ENCODE measurements around the gene PIGU.

DNA sequence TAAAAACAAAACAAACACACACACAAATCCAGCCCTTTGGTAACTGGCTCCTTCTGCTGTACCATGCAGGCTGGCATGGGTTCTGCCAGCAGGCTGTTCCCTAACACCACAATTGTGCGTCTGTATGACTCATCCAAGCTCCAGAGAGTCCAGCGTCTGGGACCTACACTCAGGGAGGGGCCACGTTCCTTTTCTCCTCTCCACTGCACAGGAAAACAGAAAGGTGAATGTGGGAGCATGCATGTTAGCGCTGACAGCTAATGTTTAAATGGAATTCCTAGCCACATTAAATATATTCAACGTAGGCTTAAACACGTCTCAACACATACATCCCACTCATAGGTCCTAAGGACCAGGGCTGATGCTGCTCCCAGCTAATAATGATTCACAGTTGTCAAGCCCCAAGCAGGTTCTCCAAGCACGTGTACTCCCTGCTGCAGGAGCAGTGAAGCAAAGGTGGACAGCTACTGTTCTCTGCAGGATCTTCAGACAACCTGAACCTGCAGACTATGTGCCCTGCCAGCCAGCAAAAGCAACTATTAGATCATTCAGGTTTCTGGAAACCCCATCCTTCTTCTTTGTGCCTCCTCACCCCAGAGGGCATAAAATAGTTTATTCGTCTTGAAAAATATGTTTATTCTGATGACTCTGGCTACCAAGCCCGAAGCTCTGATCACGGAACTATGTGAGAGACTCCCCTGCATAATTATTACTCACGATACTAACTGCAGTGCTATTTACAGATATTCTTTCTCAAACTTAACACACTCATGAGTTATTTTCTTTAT lies 97.5 kb downstream of the PIGU start:
- TF ChIP-seq CTCF (IDR thresholded peaks at IDR 0.05) = peak; percentile 47 to 71 (median 64)
- TF ChIP-seq POLR2A (IDR thresholded peaks at IDR 0.05) = no peak
- TF ChIP-seq EP300 (IDR thresholded peaks at IDR 0.05) = peak in 1 of 2 donors; percentile 68
